GM19468 (cell line): ENCODE measurements around the gene E2F7.

Source experiments
- ATAC-seq: cut with Tn5 transposase; IDR thresholded peaks from one replicate; pipeline ENCODE4 v1.9.1; 2021; ENCODE audit warnings: mild to moderate bottlenecking, moderate library complexity, moderate number of reproducible peaks; ENCODE audit not compliant: unreplicated experiment; ENCODE audit errors: extremely low read depth

E2F7 gene

DNA sequence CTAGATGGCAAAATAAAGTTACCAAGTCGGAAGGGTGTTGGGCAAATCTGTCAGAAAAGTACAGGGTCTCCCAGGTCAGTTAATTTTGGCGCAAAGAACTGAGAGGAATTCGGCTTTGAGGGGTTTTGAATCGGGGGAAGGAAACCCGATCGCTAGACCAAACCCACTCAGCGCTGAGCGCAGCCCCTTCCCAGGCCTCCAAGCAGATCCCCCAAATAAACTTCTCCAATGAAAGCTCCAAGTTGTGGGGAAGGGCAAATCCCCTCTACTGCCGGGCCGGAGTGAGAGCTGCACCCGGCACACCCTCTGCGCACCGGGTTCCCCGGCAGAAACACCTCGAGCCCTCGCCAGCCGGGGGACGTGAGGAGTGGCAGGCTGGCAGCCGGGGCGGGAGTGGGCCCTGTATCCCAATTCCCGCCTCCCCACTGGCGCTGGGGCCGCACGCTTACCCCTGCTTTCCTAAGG lies 441 bp downstream of the E2F7 start:
- ATAC-seq, result no peak

DNA sequence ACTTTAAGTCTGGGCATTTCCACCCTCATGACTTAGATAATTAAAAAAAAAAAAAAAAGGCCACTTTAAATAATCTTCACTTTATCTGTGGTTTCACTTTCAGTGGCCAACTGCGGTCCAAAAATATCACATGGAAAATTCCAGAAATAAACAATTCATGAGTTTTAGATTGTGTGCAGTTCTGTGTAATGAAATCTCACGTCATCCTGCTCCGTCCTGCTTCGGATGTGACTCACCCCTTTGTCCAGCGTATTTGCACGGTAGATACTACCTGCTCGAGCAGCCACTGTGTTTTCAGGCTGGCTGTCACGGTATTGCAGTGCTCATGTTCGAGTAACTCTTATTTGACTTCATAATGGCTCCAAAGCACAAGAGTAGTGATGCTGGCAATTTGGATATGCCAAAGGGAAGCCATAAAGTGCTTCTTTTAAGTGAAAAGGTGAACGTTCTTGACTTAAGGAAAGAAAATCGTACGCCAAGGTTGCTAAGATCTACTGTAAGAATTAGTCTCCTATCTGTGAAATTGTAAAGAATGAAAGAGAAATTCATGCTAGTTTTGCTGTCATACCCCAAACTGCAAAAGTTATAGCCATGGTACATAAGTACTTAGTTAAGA lies 2.4 kb downstream of the E2F7 start:
- ATAC-seq, result no peak

DNA sequence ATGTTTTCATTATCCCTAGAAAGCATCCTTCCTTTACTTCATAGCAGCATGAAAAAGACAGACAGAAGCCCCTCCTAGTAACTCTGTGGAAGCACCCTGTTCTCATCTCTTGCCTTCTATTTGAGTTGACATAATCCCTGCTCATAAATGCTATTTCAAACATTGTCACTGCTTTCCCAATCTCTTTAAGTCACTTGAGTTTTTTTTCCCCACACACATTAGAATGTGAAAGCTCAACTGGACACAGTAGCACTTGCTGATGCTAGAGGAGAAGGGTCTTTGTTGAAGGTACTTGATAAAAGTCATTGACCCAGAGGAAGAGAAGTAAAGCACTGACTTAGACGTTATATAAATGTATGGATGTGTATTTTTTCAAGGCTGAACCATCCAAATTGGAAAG lies 3.0 kb downstream of the E2F7 start:
- ATAC-seq, result no peak

DNA sequence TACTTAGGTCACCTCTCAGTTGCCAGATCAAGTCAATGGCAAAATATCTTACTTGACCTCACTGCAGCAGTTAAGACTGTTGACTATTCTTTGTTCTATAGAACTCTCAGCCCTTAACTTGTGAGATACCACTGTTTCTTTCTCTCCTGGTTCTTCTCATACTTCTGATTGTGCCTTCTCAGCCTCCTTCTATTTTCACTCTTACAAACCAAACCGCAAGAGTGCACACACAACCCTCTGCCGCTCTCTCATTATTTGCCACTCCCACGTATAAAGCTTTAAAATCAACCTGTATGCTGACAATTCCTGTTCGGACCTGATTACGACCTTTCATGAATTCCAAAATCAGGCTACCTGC lies 4.5 kb downstream of the E2F7 start:
- peak; percentile 10 for ATAC-seq

DNA sequence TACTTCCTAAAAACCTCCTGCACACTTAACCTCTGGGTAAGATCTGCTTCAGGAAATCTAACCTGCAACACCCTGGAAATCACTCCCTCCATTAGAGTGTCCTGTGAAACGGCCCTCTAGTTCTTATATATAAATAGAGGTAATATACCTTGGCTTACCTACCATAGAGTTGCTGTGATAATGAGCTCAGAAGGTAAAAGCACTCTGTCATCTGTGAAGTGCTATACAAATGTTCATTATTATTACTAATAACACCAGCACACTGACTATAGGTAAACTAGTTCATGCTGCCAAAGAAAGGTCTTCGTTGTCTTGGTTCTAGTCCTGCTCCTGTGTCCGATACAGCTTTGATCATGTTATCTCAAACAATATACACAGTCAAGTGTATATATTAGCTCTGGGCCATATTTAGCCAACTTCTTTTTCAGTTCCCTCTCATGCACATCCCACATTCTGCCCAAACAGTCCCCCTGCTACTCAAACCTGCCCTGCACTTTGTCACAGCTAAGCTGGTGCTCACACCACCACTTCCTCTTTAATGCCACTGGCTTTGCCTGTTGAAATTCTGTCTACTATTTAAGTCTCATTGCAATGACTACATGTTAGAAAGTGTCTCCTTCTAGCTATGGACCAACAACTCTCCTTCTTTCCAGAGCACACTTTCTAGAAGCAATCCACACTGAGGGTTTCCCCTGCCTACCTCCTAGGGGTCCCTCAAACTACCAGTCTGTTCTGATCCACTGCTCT lies 5.1 kb downstream of the E2F7 start:
- peak; percentile 82 for ATAC-seq

DNA sequence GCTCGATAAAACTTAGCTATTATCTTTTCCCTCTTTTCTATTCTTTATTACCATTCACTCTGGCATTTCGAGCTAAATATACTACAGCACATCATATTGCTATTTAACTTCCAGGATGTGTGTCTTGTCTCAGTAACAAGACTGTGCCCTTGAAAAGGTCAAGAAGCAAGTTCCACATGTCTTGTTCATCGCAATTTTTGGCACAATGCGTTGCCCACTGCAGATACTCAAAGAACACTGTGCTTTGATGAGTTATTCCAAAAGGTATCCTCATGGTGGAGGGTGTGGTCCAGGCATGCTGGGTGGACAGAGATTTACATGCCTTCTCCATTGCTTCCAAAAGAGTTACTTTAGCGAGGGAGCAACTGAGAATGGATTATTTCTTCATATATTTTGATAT lies 6.6 kb downstream of the E2F7 start:
- no peak for ATAC-seq

DNA sequence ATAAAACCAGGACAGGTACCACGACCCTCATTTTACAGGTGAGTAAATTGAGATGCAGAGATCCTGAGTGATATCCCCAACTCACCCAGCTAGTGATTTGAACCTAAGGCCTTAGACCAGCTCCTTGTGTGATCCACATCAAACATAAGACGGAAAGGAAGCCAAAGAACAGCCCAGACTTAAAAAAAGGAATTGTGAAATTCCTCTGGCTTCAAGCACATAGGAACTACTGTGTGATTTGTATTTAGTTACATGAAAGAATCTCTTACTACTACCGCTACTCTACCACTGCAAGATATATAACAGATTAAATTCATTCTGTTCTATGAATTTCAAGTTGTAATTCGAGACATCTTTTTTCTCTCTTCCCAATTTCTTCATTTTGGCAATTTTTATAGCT lies 10.5 kb downstream of the E2F7 start:
- no peak for ATAC-seq

DNA sequence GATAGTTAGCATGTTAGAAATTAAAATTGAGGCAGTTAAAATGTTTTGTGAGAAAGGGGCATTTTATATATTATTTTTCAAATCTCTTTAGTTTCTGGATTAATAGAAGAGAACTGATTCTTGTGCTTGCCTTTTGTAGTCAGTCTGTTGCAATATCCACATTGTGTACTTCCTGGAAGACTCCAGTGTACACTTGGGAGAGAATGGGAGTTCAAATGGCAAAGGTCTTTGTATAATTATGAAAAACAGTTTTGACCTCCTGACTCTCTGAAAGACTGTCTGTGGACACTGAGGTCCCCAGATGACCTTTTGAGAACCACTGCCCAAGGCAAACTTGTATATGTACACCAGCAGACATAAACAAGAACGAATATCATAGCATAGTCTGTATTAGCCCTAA lies 12.1 kb downstream of the E2F7 start:
- no peak for ATAC-seq

DNA sequence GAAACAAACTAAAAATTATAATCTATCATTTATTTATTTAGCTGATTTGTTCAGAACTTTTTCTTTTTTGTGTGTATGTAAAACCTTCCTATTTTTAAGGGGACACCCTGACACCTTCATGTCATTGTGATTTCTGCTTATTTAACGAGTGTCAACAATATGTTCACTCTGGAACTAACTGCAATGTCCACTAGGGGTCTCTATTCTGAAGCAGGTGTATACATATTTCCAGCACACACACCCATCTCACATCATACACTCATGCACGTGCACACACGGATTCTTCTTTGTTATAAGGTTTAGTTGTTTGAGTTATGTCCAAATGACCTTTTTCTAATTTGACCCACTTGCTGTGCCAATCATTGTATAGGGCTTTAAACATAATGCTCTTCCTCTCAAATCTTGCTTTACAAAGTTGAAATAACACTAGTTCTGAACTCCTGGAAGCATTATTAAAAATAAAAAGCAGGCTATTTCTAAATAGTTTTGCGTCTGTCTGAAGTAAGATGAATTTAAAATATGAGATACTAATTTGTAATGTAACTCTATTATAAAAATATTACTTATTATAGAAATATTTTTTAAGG lies 15.5 kb downstream of the E2F7 start:
- peak; percentile 97 for ATAC-seq

DNA sequence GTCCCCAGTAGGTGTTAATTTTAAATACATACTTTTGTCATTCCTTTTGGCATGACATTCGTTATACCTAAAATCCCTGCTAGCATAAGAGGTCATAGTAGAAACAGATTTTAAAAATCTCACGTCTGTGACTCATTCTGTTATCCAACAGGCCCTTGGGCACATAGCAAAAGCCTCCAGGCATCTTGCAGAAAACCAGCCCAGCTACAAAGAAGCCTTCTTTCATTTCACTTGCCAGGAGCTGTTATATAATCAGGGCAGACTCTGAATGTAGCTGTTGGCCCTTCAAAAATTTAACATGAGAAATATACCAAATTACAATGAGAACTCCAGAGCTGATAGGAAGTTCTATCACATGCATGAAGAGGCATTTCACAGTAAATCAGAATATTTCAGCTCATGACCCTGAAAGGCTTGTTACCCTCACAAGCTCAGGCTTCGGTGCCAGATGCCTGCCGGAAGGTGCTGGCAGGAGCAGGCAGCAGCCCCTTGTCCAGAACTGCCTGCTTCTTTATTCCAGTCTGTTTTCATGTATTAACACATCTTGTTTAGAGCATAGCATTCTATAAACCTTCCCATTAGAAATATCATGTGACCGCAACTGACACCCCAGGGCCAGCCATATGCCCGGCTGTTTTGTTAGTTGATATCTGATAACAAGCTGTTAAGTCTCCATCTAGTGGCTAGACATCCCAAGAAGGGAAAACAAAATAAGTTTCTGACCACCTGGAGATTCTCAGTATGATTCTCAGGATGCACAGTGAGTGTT lies 17.8 kb downstream of the E2F7 start:
- no peak for ATAC-seq

DNA sequence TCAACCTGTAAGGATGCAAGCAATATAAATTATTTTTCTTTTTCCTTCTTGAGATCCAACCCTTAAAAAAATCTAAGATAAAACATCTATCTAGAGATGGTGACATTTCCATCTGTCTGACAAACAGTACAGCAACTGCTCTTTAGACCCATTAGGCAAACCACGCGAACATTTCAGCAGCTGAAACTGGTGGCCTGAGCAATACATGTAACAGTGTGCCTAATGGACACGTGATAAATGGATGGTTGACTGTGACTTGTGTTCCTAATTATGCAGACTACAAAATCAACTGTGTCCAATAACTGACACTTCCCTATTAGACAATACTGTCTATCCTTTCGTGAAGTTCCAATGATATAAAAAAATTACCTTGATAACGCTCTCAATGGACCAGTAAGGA lies 18.9 kb downstream of the E2F7 start:
- ATAC-seq, result no peak

DNA sequence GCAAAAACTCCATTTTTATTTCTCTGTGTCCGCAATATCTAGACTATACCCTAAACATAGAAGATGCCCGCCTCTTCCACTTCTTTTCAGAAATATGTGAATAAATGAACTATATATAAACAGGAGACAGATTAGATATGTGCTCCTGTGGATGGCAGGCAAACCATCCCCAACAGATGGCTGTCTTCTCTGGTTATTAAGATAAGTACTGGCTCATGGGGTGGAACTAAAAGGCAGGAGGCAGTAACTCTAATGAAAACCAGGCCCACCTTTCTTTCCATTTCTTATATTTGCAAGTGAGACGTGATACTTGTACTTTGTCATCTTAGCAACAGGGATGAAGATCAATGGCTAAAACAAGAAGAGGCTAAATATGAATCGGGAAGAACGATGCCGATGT lies 20.2 kb downstream of the E2F7 start:
- ATAC-seq, result no peak

DNA sequence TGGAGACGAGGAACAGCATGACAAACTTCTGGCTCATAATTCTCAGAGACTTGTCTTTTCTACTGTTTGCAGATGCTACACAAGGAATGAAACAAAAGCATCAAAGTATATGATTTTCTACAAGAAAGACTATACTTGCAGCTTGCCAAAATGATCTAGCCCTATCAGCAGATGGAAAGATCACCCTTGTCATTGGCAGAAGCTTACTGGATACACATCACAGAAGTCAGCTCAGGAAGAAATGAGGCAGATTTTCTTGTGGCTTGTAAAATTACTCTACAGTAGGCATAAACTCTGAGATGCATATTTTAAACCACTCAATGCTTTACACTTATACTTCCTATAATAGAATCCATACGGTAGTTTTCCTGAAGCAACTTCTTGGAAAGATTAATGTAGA lies 20.6 kb downstream of the E2F7 start:
- no peak for ATAC-seq

DNA sequence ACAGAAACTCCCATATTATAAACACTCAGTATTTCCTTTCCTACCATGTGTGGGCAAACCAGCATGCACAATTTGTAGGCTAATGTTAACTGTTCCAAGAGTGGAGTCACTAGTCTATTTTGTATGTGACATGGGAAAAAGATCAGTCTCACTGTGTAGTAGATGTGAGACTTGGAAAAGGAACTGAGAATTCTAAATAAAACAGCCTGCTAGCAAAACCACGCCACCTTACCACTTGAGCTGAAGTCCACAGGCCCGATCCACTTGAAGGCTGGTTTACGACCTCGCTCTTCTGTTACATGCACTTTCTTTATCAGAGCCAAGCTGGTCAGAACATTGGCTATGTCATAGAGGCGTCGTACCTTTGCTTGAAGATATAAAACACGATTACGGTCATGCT lies 22.5 kb downstream of the E2F7 start:
- no peak for ATAC-seq

DNA sequence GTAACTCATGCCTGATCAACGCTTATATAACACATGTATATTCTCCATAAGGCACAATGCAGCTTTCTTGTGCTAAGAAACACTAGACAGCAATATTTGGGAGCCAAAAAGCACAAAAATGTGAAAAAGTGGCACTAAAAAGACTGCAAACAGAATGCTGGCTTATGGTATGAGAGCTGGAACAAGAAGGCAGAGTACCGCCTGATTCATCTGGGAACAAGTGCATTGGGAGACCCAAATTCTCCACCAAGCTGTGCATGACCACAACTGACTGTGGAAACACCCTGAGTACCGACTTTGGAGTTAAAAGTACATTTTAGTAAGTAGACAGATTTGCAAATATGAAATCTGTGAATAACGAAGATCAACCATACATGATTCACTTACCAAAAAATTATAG lies 25.1 kb downstream of the E2F7 start:
- ATAC-seq, result no peak

DNA sequence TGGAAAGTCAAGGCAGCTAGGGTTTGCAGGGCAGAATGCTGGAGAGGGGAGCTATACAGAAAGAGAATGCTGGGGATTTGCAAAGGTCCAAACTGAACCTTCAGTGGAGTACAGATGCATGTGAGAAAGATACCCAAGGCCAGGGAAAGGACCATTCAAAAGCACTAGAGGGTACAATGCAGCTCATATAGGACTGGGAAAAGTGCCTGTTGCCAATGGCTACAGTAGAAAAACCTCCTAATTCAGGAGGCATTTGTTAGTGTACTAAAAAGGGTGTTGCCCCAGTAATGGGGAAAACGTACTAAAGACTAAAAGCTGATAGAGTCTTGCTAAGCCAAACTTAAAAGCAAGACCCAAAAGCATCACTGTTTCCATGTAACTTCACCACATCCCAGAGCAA lies 30.1 kb downstream of the E2F7 start:
- ATAC-seq, result no peak

DNA sequence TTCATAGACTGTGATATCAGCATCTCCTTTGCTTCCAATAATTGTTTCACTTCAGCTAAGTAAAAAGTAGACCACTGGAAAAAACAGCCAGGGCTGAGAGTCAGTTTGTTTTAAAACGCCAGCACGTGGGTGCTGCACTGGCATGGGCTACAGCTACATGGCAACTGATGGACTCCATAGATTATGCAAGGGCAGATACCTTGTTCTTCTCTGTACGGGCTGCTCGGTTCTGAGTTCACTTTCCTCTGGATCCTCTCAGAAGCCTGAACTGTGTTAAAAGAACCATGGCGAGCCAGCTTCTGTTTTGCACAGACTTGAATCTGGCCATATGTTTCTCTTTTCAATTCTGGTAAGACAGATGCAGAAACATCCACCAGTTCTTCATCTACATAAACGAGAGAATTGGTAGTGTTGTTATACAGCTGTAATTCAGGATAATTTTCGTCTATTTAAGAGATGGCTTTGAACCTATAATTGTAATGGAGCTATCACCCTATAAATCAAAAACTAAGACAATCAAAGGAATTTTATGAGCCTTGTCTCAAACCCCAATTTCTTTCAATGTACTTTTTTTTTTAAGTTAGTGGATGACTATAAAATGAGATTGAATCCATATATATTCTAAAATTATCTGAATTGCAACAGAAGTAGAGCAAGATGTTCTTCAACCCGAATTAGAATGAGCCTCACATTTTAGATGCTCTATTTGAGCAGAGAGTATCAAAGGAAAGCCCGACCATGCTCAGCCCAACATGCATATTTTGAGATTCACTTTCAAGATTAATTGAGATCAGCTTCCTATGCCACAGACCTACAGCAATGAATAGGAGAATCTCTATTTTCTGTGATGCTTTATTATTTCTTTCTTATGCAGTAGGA lies 31.5 kb downstream of the E2F7 start:
- ATAC-seq, result no peak

DNA sequence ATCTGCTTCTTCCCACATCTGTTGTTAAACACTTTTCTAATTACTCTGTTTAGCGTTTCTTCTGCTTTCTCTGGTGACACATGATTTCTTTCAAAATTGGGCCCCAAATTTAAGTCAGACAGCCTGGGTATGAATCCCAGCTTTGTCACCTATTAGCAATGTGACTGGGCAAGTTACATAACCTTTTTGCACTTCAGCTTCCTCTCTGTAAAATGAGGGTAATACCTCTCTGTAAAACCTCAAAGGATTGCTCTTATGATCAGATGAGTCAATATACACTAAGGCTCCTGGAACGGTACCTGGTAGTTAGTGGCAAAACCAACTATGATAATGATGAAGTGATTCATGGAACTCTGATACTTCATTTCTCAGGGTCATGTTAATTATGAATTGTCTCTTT lies 33.0 kb downstream of the E2F7 start:
- ATAC-seq, result no peak

DNA sequence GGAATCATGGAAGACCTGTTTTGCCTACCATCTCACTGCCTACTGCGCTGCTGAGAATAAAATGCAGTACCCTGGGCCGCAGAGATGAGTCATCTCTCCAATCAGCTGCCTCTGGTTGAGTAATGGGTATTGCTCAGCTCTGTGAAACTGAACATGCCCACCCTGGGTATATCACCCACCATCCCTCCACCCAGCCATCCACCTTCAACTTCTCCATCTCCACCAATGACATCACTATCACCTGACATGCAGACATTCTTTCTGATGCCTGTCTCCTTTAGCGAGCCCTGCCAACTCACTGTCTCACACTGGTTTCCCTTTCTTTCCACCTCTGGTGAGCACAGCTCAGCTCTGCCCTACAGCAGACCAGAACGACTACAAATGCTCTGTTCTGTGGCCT lies 33.6 kb downstream of the E2F7 start:
- no peak for ATAC-seq

DNA sequence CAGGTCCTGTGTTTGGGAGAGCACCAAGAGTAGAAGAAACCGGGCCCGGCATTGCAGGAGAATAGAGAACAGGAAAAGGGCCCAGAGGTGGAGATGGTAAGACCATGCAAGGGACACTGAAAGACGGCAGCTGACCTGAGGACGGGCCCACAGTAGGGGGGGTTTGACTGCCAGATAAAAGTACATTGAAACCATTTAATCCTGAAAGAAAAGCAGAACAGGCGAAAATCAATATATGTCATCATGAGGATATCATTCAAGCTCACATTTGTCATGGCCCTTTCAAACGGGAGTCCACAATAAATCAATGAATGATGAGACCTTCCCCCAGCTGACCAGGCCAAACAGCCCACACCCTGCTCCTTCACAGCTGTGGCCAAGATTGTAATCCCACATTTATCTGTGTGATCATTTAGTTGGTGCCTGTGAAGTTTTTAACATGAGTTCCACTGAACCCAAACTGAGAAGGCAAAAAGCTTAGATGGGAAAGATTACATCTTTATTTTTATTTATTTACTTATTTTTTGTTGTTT lies 39.5 kb downstream of the E2F7 start:
- no peak for ATAC-seq
